ENCODE measurements around the gene OR1L6. TPM values are rescaled to one million over a fixed set of nuclear protein-coding genes. Genes with fewer than 3 reads are reported as not detected.

Gene OR1L6
- total and polyA plus RNA-seq, 12 donors = not detected

- Histone ChIP-seq H3K4me3 (no peak overlapping the region), H3K36me3 (replicated peaks in 1 of 2) (no peaks in the 10 kb centered on the region), H3K27me3 (no peaks in the 10 kb centered on the region), H3K4me1 (replicated peaks in 1 of 2) (no peaks in the 10 kb centered on the region), H3K27ac (no peak overlapping the region), H3K9me3 (replicated peaks in 1 of 3) (no peaks in the 10 kb centered on the region)
- 77 to 85% (median 81%) methylated on average over 6 of the region's 6 CpGs for WGBS, 4 donors
- intact Hi-C loops (cut with DNase I) = no loop called here
- peak in 1 of 7 donors; percentile 23 for DNase-seq
- TF ChIP-seq CTCF (IDR thresholded peaks at IDR 0.05) (no peak), POLR2A (IDR thresholded peaks at IDR 0.05) (no peak)
Measured at GRCh38 chr9:122797316-122798063, 55.4 kb downstream of the OR1L6 start.

Other genes starting within 250 kb of the OR1L6 start
- gene OR1J2, start 231.5 kb upstream of the OR1L6 start, total RNA-seq = not detected
- not detected for gene OR1J2, start 231.5 kb upstream of the OR1L6 start, polyA plus RNA-seq
- not detected for gene OR1J4, start 223.2 kb upstream of the OR1L6 start, total RNA-seq
- gene OR1J4, start 223.2 kb upstream of the OR1L6 start, polyA plus RNA-seq = not detected
- gene OR1N1, start 215.0 kb upstream of the OR1L6 start, total RNA-seq = not detected
- not detected for gene OR1N1, start 215.0 kb upstream of the OR1L6 start, polyA plus RNA-seq
- not detected for gene OR1N2, start 189.2 kb upstream of the OR1L6 start, total RNA-seq
- not detected for gene OR1N2, start 189.2 kb upstream of the OR1L6 start, polyA plus RNA-seq
- under 1 TPM in 3 of 9 donors, not detected in 6; 0.06 to 0.71 (median 0.29) TPM for gene OR1L8, start 158.9 kb upstream of the OR1L6 start, total RNA-seq
- under 1 TPM in 2 of 3 donors, not detected in 1; 0.07 to 0.09 TPM for gene OR1L8, start 158.9 kb upstream of the OR1L6 start, polyA plus RNA-seq
- not detected for gene OR1Q1, start 127.6 kb upstream of the OR1L6 start, total RNA-seq
- gene OR1Q1, start 127.6 kb upstream of the OR1L6 start, polyA plus RNA-seq = not detected
- gene OR1B1, start 84.7 kb upstream of the OR1L6 start, total RNA-seq = not detected
- gene OR1B1, start 84.7 kb upstream of the OR1L6 start, polyA plus RNA-seq = not detected
- not detected for gene OR1L1, start 80.6 kb upstream of the OR1L6 start, total RNA-seq
- not detected for gene OR1L1, start 80.6 kb upstream of the OR1L6 start, polyA plus RNA-seq
- gene OR1L3, start 67.2 kb upstream of the OR1L6 start, total RNA-seq = not detected
- not detected for gene OR1L3, start 67.2 kb upstream of the OR1L6 start, polyA plus RNA-seq
- not detected for gene OR1L4, start 18.3 kb upstream of the OR1L6 start, total RNA-seq
- gene OR1L4, start 18.3 kb upstream of the OR1L6 start, polyA plus RNA-seq = not detected
- gene OR5C1, start 46.6 kb downstream of the OR1L6 start, total RNA-seq = not detected
- not detected for gene OR5C1, start 46.6 kb downstream of the OR1L6 start, polyA plus RNA-seq
- not detected for gene OR1K1, start 57.8 kb downstream of the OR1L6 start, total RNA-seq
- gene OR1K1, start 57.8 kb downstream of the OR1L6 start, polyA plus RNA-seq = not detected
- 10 to 100 TPM; 10.5 to 19.1 (median 15.7) TPM for gene PDCL, start 86.3 kb downstream of the OR1L6 start, total RNA-seq
- 10 to 100 TPM in 1 of 3 donors, 1 to 10 TPM in 2; 6.3 to 10.8 (median 6.4) TPM for gene PDCL, start 86.3 kb downstream of the OR1L6 start, polyA plus RNA-seq
- gene RC3H2, start 163.1 kb downstream of the OR1L6 start, total RNA-seq = 10 to 100 TPM; 22.6 to 42.2 (median 33.0) TPM
- 10 to 100 TPM in 1 of 3 donors, 1 to 10 TPM in 2; 8.0 to 16.3 (median 9.3) TPM for gene RC3H2, start 163.1 kb downstream of the OR1L6 start, polyA plus RNA-seq
- 10 to 100 TPM in 3 of 9 donors, 1 to 10 TPM in 6; 5.2 to 11.6 (median 8.0) TPM for gene ZBTB6, start 171.0 kb downstream of the OR1L6 start, total RNA-seq
- gene ZBTB6, start 171.0 kb downstream of the OR1L6 start, polyA plus RNA-seq = 10 to 100 TPM in 1 of 3 donors, 1 to 10 TPM in 2; 1.8 to 10.9 (median 2.0) TPM
- gene ZBTB26, start 189.2 kb downstream of the OR1L6 start, total RNA-seq = 1 to 10 TPM; 2.1 to 7.4 (median 5.1) TPM
- 1 to 10 TPM; 1.6 to 5.2 (median 1.7) TPM for gene ZBTB26, start 189.2 kb downstream of the OR1L6 start, polyA plus RNA-seq
- 10 to 100 TPM; 17.1 to 62.3 (median 36.3) TPM for gene RABGAP1, start 198.7 kb downstream of the OR1L6 start, total RNA-seq
- 10 to 100 TPM in 2 of 3 donors, 1 to 10 TPM in 1; 8.5 to 29.5 (median 11.9) TPM for gene RABGAP1, start 198.7 kb downstream of the OR1L6 start, polyA plus RNA-seq

All from adrenal gland (tissue), 12 donors.